H9 (cell line): Measurements from ENCODE around the gene WIPF2. TPM values are rescaled to one million over a fixed set of nuclear protein-coding genes. Genes with fewer than 3 reads are reported as not detected.

Source experiments
- DNase-seq: peaks from one replicate; pipeline ENCODE4 v3.0.0-alpha.2; 2017
- H2AFZ ChIP-seq: one replicate; pipeline ENCODE4 v1.6.1; 2013; ENCODE audit warnings: mild to moderate bottlenecking, low read length, control low read depth, moderate library complexity
- H2AK5ac ChIP-seq: 2 replicates; pipeline ENCODE4 v1.6.1; 2013; ENCODE audit warnings: low read length, control low read depth, mixed read lengths; ENCODE audit not compliant: insufficient read length
- H2BK120ac ChIP-seq: one replicate; pipeline ENCODE4 v1.6.1; 2013; ENCODE audit warnings: low read depth, mild to moderate bottlenecking, low read length, control low read depth, inconsistent platforms; ENCODE audit not compliant: poor library complexity, severe bottlenecking
- H2BK12ac ChIP-seq: 2 replicates; pipeline ENCODE4 v1.6.1; 2013; ENCODE audit warnings: low read length, control low read depth, mixed read lengths, low read depth; ENCODE audit not compliant: insufficient read length
- H2BK15ac ChIP-seq: 2 replicates; pipeline ENCODE4 v1.6.1; 2013; ENCODE audit warnings: low read depth, low read length, control low read depth
- H2BK20ac ChIP-seq: one replicate; pipeline ENCODE4 v1.6.1; 2013; ENCODE audit warnings: low read depth, mild to moderate bottlenecking, low read length, control low read depth, inconsistent platforms; ENCODE audit not compliant: poor library complexity, severe bottlenecking
- H2BK5ac ChIP-seq: 2 replicates; pipeline ENCODE4 v1.6.1; 2013; ENCODE audit warnings: low read length, control low read depth, mixed read lengths; ENCODE audit not compliant: insufficient read length
- H3K14ac ChIP-seq: 2 replicates; pipeline ENCODE4 v1.6.1; 2013; ENCODE audit warnings: low read length, control low read depth; ENCODE audit not compliant: insufficient read depth
- H3K18ac ChIP-seq: 2 replicates; pipeline ENCODE4 v1.6.1; 2013; ENCODE audit warnings: low read depth, mild to moderate bottlenecking, mixed read lengths, low read length, control low read depth; ENCODE audit not compliant: insufficient read length
- H3K23ac ChIP-seq: 2 replicates; pipeline ENCODE4 v1.6.1; 2013; ENCODE audit warnings: low read length, control low read depth, mixed read lengths, low read depth; ENCODE audit not compliant: insufficient read length
- H3K23me2 ChIP-seq: 2 replicates; pipeline ENCODE4 v1.6.1; 2013; ENCODE audit warnings: low read depth, mild to moderate bottlenecking, mixed read lengths, low read length, control low read depth; ENCODE audit not compliant: insufficient read length, poor library complexity, severe bottlenecking
- H3K27ac ChIP-seq: 2 replicates; pipeline ENCODE4 v1.5.1; 2013; ENCODE audit warnings: low read length, control low read depth, mixed read lengths, low read depth; ENCODE audit not compliant: insufficient read length
- H3K27me3 ChIP-seq: 2 replicates; pipeline ENCODE4 v1.6.1; 2013; ENCODE audit warnings: low read length, control low read depth, inconsistent platforms; ENCODE audit not compliant: insufficient read depth
- H3K4ac ChIP-seq: 2 replicates; pipeline ENCODE4 v1.6.1; 2013; ENCODE audit warnings: low read depth, mild to moderate bottlenecking, control low read depth, inconsistent platforms, low read length, moderate library complexity
- H3K4me1 ChIP-seq: 2 replicates; pipeline ENCODE4 v1.6.1; 2013; ENCODE audit warnings: low read length, control low read depth, inconsistent platforms; ENCODE audit not compliant: insufficient read depth
- H3K4me2 ChIP-seq: 2 replicates; pipeline ENCODE4 v1.6.1; 2013; ENCODE audit warnings: low read length, control low read depth, mixed read lengths; ENCODE audit not compliant: insufficient read length, insufficient read depth
- H3K56ac ChIP-seq: 2 replicates; pipeline ENCODE4 v1.6.1; 2013; ENCODE audit warnings: low read depth, mild to moderate bottlenecking, mixed read lengths, low read length, control low read depth; ENCODE audit not compliant: insufficient read length
- H3K79me1 ChIP-seq: 2 replicates; pipeline ENCODE4 v1.6.1; 2013; ENCODE audit warnings: low read depth, mild to moderate bottlenecking, moderate library complexity, low read length, control low read depth, inconsistent platforms; ENCODE audit not compliant: insufficient read depth, poor library complexity, severe bottlenecking
- H3K79me2 ChIP-seq: 2 replicates; pipeline ENCODE4 v1.6.1; 2013; ENCODE audit warnings: low read length, control low read depth, inconsistent platforms; ENCODE audit not compliant: insufficient read depth
- H3K9ac ChIP-seq: 2 replicates; pipeline ENCODE4 v1.6.1; 2013; ENCODE audit warnings: low read length, control low read depth, mixed read lengths; ENCODE audit not compliant: insufficient read length; ENCODE audit errors: extremely low read depth
- H3K9me3 ChIP-seq: one replicate; pipeline ENCODE4 v1.6.1; 2013; ENCODE audit warnings: low read depth, low read length, inconsistent platforms; ENCODE audit not compliant: control insufficient read depth
- H3T11ph ChIP-seq: one replicate; pipeline ENCODE4 v1.6.1; 2013; ENCODE audit warnings: mild to moderate bottlenecking, low read length, control low read depth, inconsistent platforms
- H4K20me1 ChIP-seq: one replicate; pipeline ENCODE4 v1.6.1; 2013; ENCODE audit not compliant: control insufficient read depth, insufficient read length, insufficient read depth
- H4K5ac ChIP-seq: 2 replicates; pipeline ENCODE4 v1.6.1; 2013; ENCODE audit warnings: low read depth, mild to moderate bottlenecking, mixed read lengths, low read length, control low read depth; ENCODE audit not compliant: insufficient read length
- H4K8ac ChIP-seq: replicated peaks from 2 replicates; pipeline ENCODE4 v1.6.1; 2013; ENCODE audit warnings: low read length, control low read depth, mixed read lengths, low read depth; ENCODE audit not compliant: insufficient read length
- H4K91ac ChIP-seq: 2 replicates; pipeline ENCODE4 v1.6.1; 2013; ENCODE audit warnings: low read depth, mild to moderate bottlenecking, moderate library complexity, mixed read lengths, low read length, control low read depth; ENCODE audit not compliant: insufficient read length
- H3K27ac Mint-ChIP-seq, 3 experiments: 2 replicates in 2 of 3; 3 replicates in 1 of 3; pipeline ENCODE4 v1.8.0; 2020 to 2021; ENCODE audit warnings: mixed read lengths in 3 of 3, mild to moderate bottlenecking in 1 of 3, moderate library complexity in 1 of 3
- H3K27me3 Mint-ChIP-seq: 2 replicates; pipeline ENCODE4 v1.8.0; 2021; ENCODE audit warnings: low read depth, mild to moderate bottlenecking, moderate library complexity, mixed read lengths
- H3K36me3 Mint-ChIP-seq, 3 experiments: 2 replicates in 2 of 3; 3 replicates in 1 of 3; pipeline ENCODE4 v1.8.0; 2020 to 2021; ENCODE audit warnings: low read depth in 3 of 3, mixed read lengths in 3 of 3; ENCODE audit not compliant: insufficient read depth in 1 of 3
- H3K4me1 Mint-ChIP-seq, 2 experiments: 2 replicates each; pipeline ENCODE4 v1.8.0; 2020; ENCODE audit warnings: mixed read lengths in 2 of 2
- H3K4me3 Mint-ChIP-seq, 2 experiments: 2 replicates in 1 of 2; 3 replicates in 1 of 2; pipeline ENCODE4 v1.8.0; 2020 to 2021; ENCODE audit warnings: mild to moderate bottlenecking in 2 of 2, mixed read lengths in 2 of 2, moderate library complexity in 1 of 2
- H3K9me3 Mint-ChIP-seq, 2 experiments: 2 replicates in 1 of 2; 3 replicates in 1 of 2; pipeline ENCODE4 v1.8.0; 2020; ENCODE audit warnings: mild to moderate bottlenecking in 2 of 2, mixed read lengths in 2 of 2, moderate library complexity in 1 of 2
- WGBS: extraction: QIAGEN DNeasy Blood & Tissue Kit; methylation state at CpG from one replicate; pipeline ENCODE4 v1.1.7; 2013; ENCODE audit warnings: missing lambda C conversion rate, low lambda C conversion rate, mixed read lengths; ENCODE audit not compliant: insufficient read length; ENCODE audit errors: extremely low coverage; 5-methylcytosine and 5-hydroxymethylcytosine counted together
- total RNA-seq: library from RNA; stranded (reverse); gene quantifications from 2 replicates; pipeline ENCODE4 v1.2.1, GENCODE V29; 2021
- TF ChIP-seq, protein P1 (sequence below): fragments of 200-600 bp; sonication (generic); conservative IDR thresholded peaks from 3 replicates; pipeline ENCODE4 v1.8.0; 2021; ENCODE audit warnings: antibody characterized with exemption, mild to moderate bottlenecking

Gene WIPF2
- total RNA-seq, 1 experiment from 2014 or later, result 24.2 TPM

DNA sequence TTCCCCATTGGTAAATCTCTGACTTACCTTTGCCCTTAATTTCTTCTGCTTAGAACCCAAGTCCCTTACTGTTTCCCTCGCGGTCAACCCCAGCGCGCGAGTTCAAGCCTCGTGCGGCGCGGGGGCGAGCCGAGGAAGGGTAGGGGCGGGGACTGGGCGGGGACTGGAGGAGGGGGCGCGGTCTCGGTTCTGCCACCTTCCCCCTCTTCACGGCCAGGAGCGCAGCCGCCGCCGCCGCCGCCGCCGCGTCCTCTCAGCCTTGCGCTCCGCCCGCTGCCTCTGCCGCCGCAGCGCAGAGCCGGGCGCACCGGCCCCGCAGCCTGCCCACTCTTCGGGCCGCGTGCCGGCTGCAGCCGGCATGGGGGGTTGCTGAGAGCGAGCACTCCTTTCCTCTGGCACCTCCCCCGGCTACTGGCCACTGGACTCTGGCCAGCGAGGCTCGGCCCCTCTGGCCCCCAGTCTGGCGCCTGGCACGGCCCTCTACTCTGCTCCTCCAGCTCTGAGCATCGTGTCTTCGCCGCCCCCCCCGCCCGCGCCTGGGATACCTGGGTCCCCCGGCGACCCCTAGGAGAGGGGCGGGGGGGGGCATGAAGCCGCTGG, 41.7 kb upstream of the WIPF2 start, which contains the start of gene RAPGEFL1:
Gene RAPGEFL1 (plus strand): TSS at position 196 of the 600 bp plus-strand sequence. CDS start 392 bp downstream, at position 588.
- Mint-ChIP-seq H3K9me3 (no peaks in the 10 kb centered on the region), H3K27ac (peak within 1 kb of the TSS in 2 of 3 experiments; percentile 28 to 40; a peak in 1 of 7 replicates), H3K36me3 (peaks cover 15 to 41% (median 30%) of the 10 kb centered on the region in 3 experiments), H3K27me3 (no peaks in the 10 kb centered on the region; the same call in 1 of the 2 replicates), H3K4me3 (peak within 1 kb of the TSS; percentile 51 to 75), H3K4me1 (peaks cover 25 to 33% of the 10 kb centered on the region in 2 experiments)
- no peak within 1 kb of the TSS for H3T11ph ChIP-seq
- no peaks in the 10 kb centered on the region; the same call in 1 of the 2 replicates for H3K27me3 ChIP-seq
- no peak within 1 kb of the TSS for H3K56ac ChIP-seq
- no peak within 1 kb of the TSS for H2AK5ac ChIP-seq
- no peak within 1 kb of the TSS for H4K5ac ChIP-seq
- H3K27ac ChIP-seq, result no peak within 1 kb of the TSS
- H3K18ac ChIP-seq, result no peak within 1 kb of the TSS
- H2BK20ac ChIP-seq, result no peak within 1 kb of the TSS
- H3K9me3 ChIP-seq, result no peaks in the 10 kb centered on the region
- H4K20me1 ChIP-seq, result peaks cover 2% of the 10 kb centered on the region
- DNase-seq, result peak; percentile 91
- peak within 1 kb of the TSS; percentile 47 for H3K4me2 ChIP-seq
- no peak within 1 kb of the TSS for H3K4ac ChIP-seq
- H3K4me1 ChIP-seq, result peaks cover 5% of the 10 kb centered on the region; the same call in 1 of the 2 replicates
- H3K9ac ChIP-seq, result no peak within 1 kb of the TSS
- no CpG with 5 or more reads among the region's 57 CpGs for WGBS
- TF ChIP-seq, protein P1, sequence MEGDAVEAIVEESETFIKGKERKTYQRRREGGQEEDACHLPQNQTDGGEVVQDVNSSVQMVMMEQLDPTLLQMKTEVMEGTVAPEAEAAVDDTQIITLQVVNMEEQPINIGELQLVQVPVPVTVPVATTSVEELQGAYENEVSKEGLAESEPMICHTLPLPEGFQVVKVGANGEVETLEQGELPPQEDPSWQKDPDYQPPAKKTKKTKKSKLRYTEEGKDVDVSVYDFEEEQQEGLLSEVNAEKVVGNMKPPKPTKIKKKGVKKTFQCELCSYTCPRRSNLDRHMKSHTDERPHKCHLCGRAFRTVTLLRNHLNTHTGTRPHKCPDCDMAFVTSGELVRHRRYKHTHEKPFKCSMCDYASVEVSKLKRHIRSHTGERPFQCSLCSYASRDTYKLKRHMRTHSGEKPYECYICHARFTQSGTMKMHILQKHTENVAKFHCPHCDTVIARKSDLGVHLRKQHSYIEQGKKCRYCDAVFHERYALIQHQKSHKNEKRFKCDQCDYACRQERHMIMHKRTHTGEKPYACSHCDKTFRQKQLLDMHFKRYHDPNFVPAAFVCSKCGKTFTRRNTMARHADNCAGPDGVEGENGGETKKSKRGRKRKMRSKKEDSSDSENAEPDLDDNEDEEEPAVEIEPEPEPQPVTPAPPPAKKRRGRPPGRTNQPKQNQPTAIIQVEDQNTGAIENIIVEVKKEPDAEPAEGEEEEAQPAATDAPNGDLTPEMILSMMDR, result no peak
- H2BK120ac ChIP-seq, result no peak within 1 kb of the TSS
- H4K91ac ChIP-seq, result no peak within 1 kb of the TSS
- no peak within 1 kb of the TSS for H2BK12ac ChIP-seq
- no peak within 1 kb of the TSS for H3K23ac ChIP-seq
- no peak within 1 kb of the TSS for H4K8ac ChIP-seq
- no peak within 1 kb of the TSS for H2BK15ac ChIP-seq
- H2BK5ac ChIP-seq, result no peak within 1 kb of the TSS
- H3K23me2 ChIP-seq, result no peaks in the 10 kb centered on the region
- no peak within 1 kb of the TSS for H3K14ac ChIP-seq
- no peak within 1 kb of the TSS for H2AFZ ChIP-seq
- H3K79me1 ChIP-seq, result no peaks in the 10 kb centered on the region
- H3K79me2 ChIP-seq, result no peaks in the 10 kb centered on the region
